Measurements from ENCODE around the gene PHPT1.
A peak's percentile ranks its signal among the peaks of the same experiment; 100 is the strongest.

The PHPT1 gene

GRCh38 chr9:136849038-136849959, at the start of gene PHPT1:
TSS of gene PHPT1 (plus strand) at chr9:136849409. CDS start at chr9:136849431, 22 bp downstream.
- DNase-seq: peak; percentile 99

GRCh38 chr9:136799854-136800657, 49.2 kb upstream of the PHPT1 start:
- DNase-seq: no peak

DNA sequence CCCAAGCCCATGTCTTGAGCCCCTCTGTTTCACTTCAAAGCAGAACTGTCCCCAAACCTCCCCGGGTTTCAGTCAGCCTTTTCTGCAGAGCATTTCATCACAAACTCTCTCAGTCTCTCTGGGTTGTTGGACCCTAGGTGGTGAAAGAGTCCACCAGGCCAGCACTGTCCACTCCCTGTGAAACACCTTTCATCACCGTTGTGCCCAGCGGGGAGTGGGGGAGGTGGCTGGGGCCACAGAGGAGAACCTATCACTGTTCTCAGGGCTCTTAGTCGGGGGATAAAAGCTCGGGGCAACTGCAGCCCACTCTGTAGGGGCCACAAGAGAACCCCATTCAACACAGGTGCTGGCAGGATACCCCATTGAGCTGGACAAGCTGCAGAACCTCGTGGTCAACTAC, 46.9 kb upstream of the PHPT1 start:
- no peak for DNase-seq

DNA sequence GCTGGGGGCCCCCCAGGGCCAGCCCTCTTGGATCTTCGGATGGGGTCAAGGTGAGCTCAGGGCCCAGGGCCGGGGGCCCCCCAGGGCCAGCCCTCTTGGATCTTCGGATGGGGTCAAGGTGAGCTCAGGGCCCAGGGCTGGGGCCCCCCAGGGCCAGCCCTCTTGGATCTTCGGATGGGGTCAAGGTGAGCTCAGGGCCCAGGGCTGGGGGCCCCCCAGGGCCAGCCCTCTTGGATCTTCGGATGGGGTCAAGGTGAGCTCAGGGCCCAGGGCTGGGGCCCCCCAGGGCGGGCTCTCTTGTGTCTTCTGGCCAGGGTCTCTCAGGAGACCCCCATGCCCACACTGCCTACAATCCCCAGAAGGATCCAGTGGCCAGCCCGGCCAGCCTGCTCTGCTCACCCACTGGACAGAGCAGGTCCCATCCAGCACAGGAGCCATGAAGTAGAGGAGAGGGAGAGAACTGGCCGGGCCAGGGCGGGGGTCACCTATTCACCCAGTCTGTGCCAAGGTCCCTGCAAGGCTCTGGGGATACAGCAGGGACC, 46.1 kb upstream of the PHPT1 start:
- DNase-seq: peak; percentile 28

- DNase-seq: peak; percentile 19
Measured at GRCh38 chr9:136803551-136804508, 45.4 kb upstream of the PHPT1 start.

DNA sequence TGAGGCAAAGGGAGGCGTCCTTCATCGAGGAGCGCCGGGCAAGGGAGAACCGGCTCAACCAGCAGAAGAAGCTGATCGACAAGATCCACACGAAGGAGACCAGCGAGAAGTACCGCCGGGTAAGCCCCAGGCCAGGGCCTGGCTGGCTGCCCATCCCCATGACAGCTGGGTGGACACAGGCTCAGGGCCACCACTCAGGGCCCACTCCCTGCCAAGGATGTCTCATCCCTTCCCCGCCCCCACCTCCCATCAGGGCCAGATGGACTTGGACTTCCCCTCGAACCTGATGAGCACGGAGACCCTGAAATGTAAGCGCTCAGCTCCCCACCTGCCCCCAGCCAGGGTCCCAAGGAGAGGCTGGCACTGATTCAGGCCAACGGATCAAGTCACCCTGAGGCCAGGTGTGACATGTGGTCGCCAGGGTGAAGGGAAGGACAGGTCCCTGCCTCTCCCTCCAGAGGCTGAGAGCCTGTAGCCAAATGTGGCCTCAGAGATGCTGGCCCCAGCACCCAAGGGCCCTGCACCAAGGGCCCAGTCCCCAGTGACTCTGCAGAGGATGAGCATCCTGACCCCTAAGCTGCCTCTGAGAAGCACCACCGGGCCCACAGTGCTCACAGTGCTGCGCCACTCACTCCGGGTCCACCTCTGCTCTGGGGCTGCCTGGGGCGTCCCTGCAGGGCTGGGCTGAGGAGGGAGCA, 44.6 kb upstream of the PHPT1 start:
- DNase-seq: peak; percentile 33

- DNase-seq: peak; percentile 31
Measured at GRCh38 chr9:136805207-136805740, 43.9 kb upstream of the PHPT1 start.

- DNase-seq: no peak
Measured at GRCh38 chr9:136806067-136806466, 43.1 kb upstream of the PHPT1 start.

- DNase-seq: peak; percentile 22
Measured at GRCh38 chr9:136806631-136807201, 42.5 kb upstream of the PHPT1 start.

GRCh38 chr9:136807281-136808074, 41.7 kb upstream of the PHPT1 start, which contains the start of gene RABL6:
TSS of gene RABL6 (plus strand) at chr9:136807948. CDS start at chr9:136808197, 249 bp downstream.
- DNase-seq: peak; percentile 89

- no peak for DNase-seq
Measured at GRCh38 chr9:136808075-136808805, 41.0 kb upstream of the PHPT1 start.

GRCh38 chr9:136808806-136809158, 40.4 kb upstream of the PHPT1 start:
- no peak for DNase-seq

GRCh38 chr9:136814725-136815421, 34.3 kb upstream of the PHPT1 start:
- DNase-seq: no peak

DNA sequence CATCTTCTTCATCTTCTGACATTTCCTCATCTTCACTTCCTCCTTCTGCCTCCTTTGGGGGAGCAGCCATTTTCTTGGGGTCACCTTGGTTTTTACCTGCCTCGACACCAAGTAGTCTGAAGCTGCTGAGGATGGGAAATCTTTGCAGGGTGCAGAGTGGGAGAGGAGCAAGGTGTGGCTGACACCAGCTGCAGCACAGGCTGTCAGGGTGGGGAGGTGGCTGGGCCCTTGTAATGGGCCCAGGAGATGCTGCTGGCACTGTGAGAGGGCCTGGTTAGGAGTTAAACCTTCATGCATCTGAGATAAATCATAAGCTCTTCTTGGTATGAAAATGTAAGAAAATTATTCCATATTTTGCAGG, 33.8 kb upstream of the PHPT1 start:
- no peak for DNase-seq

DNA sequence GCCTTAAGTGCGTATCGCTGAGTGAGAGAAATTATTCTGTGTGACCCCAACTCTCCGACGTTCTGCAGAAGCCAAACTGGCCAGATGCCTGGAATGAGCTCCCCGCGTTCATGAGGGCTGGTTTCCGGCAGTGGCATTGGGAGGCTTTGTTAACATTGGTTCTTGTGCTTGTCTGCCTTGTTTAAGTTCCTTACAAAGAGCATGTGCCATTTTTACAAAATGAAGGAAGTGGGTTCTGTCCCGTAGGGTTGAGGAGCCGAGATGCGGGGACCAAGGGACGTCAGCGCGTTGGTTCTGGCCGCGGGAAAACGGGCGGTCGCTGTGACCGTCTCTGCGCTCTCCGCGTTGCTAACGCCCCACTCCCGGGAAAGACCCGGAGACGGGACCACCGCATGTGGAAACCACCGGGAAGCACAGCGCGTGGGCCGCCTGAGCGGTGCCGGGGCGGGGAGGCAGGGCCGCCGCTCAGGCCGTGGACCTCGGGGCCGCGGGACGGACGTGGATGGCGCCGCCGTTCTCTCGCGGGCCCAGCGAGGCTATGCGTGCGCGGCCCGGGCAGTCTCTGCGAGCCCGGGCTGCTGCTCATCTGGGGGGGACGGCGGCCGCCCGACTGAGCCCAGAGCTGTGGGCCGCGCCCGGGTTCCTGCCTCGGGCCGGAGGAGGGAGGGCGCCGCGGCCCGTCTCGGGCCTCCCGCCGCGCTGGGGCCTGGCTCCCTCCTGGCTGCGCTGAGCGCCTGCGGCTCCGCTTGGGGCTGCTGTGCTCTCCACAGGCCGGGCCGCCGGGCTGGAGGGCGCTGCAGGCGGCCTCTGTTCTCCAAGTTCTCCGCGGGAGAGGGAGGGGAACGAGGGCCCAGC, 28.0 kb upstream of the PHPT1 start:
- peak; percentile 28 for DNase-seq

- peak; percentile 40 for DNase-seq
Measured at GRCh38 chr9:136821826-136822544, 27.2 kb upstream of the PHPT1 start.
